ENCODE results near the gene ZMYND19.
"Not testable (repeated sequence)": the region's sequence is repeated elsewhere in the genome, so short reads cannot be mapped to it uniquely, and the experiment has no call there.

DNA sequence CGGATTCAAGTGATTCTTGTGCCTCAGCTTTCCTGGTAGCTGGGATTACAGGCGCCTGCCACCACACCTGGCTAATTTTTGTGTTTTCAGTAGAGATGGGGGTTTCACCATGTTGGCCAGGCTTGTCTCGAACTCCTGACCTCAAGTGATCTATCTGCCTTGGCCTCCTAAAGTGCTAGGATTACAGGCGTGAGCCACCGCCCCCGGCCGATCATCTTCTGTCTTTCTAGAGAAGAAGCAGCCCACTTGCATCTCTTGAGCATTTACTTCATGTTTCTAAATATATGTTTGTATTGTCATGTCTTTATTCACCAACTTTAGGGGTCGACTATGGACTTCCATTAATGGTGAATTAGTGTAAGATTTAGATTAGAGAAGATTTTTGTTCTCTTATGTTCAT lies 31.9 kb upstream of the ZMYND19 start:
- not testable (repeated sequence) for TF ChIP-seq SAP30 (IDR thresholded peaks at IDR 0.05; ENCODE audit: insufficient read depth, insufficient replicate concordance, low read length); RFX5 (IDR thresholded peaks at IDR 0.05; ENCODE audit: borderline replicate concordance, low read depth, low read length); RNF2 (IDR thresholded peaks at IDR 0.05; ENCODE audit: borderline replicate concordance, low read depth, low read length, missing control alignments, poor library complexity, severe bottlenecking); CEBPB (IDR thresholded peaks at IDR 0.05; ENCODE audit: low read depth, low read length); PHF8 (conservative IDR thresholded peaks at IDR 0.05; ENCODE audit: low read depth, low read length); POLR2A (IDR thresholded peaks at IDR 0.05; ENCODE audit: control extremely low read depth in 1 of 2, low read depth in 2 of 2, low read length in 2 of 2); EP300 (IDR thresholded peaks at IDR 0.05; ENCODE audit: borderline replicate concordance in 1 of 2, low read depth in 2 of 2, low read length in 2 of 2)

Data from H1 (cell line).